Stimulated activated CD4-positive, alpha-beta T cell treated with anti-CD3 and anti-CD28 coated beads, Interleukin-4, amount 100 ng/mL, for 48 hours (primary cell): Measurements from ENCODE around the gene RPL22L1.
"Not testable (repeated sequence)": the region's sequence is repeated elsewhere in the genome, so short reads cannot be mapped to it uniquely, and the experiment has no call there.

ENCODE experiments used
- DNase-seq, 2 donors: peaks; one replicate each; pipeline ENCODE4 v3.0.0-alpha.2; 2020; ENCODE audit warnings: low read depth in 2 of 2

RPL22L1 gene

DNA sequence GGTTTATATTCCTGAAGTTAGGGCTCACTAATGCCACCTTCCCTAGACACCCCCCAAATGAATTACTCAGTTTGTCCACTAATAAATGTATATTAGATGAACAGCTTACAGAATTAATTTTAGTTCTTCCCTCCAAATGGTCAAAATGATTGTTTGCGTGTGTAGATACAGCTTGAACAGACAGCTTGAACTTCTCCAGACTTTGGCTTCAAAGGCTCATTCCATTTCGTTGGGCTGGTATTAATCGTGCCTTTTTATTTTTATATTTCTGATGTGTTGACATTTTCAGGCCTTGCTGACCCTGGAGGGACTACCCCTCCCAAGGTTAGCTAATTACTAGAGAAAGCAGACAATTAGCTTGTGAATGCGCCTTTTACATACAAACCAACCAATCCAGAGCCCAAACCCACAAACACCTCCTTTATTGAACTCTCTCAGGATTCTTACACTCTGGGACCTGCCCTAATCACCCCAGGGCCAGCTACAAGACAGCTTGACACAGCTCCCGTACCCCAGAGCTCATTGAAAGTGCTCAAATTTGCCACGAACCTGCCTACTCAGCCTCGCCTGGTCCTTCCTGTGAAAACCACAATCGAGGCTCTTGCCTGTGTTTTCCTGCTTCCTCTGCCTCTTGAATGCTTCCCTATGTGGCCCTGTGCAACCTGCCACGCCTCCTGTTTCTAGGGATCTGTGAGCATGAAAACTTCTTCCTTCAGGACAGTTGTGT, 40.3 kb downstream of the RPL22L1 start:
- no peak for DNase-seq

DNA sequence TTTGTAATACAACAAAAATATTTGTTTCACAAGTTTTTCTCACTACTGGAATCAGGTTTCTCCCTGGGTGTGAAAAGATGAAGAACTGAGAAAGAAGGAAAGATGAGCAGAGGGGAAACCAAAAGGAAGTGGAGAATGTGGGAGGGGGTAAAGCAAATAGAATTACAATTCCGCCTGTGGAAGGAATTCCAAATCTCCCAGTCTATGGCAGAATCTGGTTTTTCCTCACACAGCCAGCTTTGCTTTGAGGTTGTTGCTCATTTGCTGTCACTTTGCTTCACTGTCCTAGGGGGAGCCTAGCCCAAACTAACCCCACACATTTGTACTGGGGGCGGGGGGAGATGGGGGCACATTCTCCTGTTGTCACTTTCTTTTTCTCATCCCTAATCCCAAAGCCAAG, 43.9 kb downstream of the RPL22L1 start:
- no peak for DNase-seq

DNA sequence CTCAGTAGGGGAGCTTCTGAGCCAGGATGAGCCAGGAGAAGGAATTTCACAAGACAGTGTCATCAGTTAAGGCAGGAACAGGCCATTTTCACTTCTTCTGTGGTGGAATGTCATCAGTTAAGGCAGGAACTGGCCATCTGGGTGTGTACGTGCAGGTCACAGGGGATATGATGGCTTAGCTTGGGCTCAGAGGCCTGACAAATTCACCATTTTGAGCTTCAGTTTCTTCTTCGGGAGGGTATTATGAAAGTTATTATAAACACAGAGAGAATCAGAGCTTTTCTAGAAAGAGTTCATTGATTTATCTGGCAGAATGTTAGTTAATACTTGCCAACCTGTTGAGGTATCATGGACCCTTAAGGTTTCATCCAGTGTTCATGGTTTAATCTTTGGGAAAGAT, 46.4 kb downstream of the RPL22L1 start:
- DNase-seq: not testable (repeated sequence)

DNA sequence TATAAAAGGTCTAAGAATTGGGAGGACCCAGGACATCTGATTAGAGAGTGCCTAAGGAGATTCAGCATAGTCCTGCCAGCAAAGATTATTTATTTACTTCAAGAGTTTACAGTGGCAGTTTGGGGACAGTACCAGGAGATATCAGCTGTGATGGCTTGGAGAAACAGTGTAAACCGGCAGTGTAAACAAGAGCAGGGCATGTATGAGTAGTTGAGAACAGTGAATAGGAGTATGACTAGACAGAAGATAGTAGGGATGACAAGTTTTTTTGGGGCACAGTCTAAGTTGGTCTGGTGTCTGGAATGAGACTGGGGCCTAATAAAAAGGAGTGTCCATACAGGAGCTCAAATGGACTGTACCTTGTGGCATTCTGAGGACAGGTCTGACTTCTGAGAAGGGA, 51.7 kb downstream of the RPL22L1 start:
- DNase-seq: not testable (repeated sequence)

DNA sequence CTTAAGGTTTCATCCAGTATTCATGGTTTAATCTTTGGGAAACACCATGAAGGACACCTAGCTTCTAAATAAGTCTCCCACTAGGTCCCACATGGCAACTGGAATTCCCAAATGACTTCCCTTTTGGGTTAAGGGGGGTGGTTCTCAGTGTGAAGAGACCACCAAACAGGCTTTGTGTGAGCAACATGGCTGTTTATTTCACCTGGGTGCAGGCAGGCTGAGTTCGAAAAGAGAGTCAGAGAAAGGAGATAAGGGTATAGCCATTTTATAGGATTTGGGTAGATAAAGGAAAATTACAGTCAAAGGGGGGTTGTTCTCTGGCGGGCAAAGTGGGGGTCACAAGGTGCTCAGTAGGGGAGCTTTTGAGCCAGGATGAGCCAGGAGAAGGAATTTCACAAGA, 52.5 kb downstream of the RPL22L1 start:
- not testable (repeated sequence) for DNase-seq

DNA sequence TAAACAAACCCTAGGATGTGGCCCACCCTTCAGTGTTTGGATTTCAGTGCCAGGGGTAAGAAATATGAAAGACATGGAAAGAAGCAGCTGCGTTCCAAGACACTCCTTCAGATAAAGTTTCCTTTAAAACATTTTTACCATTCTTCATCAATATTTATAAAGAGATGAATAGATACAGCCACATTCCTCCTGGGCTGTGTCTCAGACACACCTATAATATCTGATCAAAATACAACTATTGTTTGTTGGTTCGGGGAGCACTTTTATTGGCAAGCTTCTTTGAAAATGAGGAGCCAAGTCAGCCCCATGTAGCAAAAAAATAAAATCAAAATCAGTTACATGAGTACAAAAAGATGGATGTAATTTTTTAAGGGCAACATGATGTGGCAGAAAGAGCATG, 53.2 kb downstream of the RPL22L1 start:
- DNase-seq: no peak

DNA sequence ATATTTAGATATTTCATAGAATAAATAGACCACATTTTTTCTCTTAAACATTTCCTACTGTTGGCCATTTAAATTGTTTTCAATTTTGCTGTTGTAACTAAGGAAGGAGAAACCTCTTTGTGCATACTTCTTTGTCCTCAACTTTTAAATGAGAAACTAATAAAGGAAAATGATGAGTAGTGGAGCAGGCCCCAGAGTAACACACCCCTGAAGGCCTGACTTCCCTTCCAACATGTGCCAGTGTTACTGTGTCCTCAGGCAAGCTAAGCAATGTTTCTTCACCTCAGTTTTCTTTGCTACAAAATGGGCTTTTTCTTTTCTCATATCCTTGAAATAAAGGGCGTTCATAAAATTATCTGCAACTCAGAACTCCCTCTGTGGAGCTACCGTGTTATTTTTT, 53.7 kb downstream of the RPL22L1 start:
- DNase-seq: no peak

DNA sequence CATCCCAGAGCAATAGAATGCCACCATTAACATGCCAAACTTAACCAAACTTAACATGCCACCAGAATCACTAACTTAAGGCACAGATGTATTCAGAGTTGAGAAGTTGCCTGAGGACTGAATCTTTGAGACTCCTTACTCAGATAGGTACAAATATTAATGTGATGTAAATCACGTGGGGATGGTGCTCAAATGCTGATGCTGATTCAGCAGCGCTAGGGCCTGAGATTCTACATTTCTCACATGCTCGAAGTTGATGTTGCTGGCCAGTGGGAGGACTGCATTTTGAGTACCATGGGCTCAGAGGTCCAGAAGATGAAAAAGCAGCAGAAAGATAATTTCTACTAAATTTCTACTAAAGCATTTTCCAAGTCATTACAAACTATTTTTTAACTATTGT, 54.1 kb downstream of the RPL22L1 start:
- no peak for DNase-seq

DNA sequence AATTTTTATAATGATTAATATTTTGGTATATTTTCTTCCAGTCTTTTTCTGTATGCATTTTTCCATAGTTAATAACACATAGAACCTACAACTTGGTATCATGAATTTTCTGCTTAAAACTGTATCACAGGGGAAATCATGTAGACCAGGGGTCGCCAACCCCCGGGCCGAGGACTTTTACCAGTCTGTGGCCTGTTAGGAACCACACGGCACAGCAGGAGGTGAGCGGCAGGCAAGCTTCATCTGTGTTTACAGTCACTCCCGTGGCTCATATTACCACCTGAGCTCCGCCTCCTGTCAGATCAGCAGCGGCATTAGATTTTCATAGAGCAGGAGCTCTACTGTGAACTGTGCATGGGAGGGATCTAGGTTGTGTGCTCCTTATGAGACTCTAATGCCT, 54.7 kb downstream of the RPL22L1 start:
- DNase-seq: no peak
